GM12892 (cell line): ENCODE results near the gene YJEFN3.

Experiments used
- POLR2A ChIP-seq: IDR thresholded peaks from 2 replicates; pipeline ENCODE4 v1.6.1; 2011; ENCODE audit warnings: low read depth, low read length, control low read depth
- POLR2AphosphoS5 ChIP-seq: IDR thresholded peaks from 2 replicates; pipeline ENCODE4 v1.6.1; 2011; ENCODE audit warnings: low read depth, low read length, control low read depth
- TAF1 ChIP-seq: IDR thresholded peaks from 2 replicates; pipeline ENCODE4 v1.6.1; 2011; ENCODE audit warnings: low read depth, mild to moderate bottlenecking, control low read depth, low read length, borderline replicate concordance

- TF ChIP-seq POLR2A = no peak
- no peak for TF ChIP-seq POLR2AphosphoS5
- TF ChIP-seq TAF1 = no peak
These were observed 29.9 kb downstream of the YJEFN3 start for GRCh38 chr19:19558636-19559035.
